Diencephalon (tissue), 1 donor: Measurements from ENCODE around the gene IDH3A. TPM values are rescaled to one million over a fixed set of nuclear protein-coding genes. Genes with fewer than 3 reads are reported as not detected.

ENCODE experiments used
- total RNA-seq: library from RNA; depleted of rRNA; stranded (reverse); fragments of >200 nt; gene quantifications from one replicate; pipeline ENCODE4 v1.2.3, GENCODE V29; 2014

Gene IDH3A
- total RNA-seq: 71.5 TPM

GRCh38 chr15:78149068-78149804 lies at the start of gene IDH3A:
TSS of gene IDH3A (plus strand) at chr15:78149362. CDS start at chr15:78149404, 42 bp downstream.

GRCh38 chr15:78131295-78132061 lies 17.7 kb upstream of the IDH3A start, which contains the start of gene CIB2:
TSS of gene CIB2 (minus strand) at chr15:78131445. CDS start at chr15:78131215, 230 bp downstream.

Other genes starting within 250 kb of the IDH3A start
- 17.1 TPM for gene TBC1D2B, start 71.7 kb upstream of the IDH3A start, total RNA-seq
- not detected for gene SH2D7, start 56.8 kb upstream of the IDH3A start, total RNA-seq
- gene CIB2, start 17.9 kb upstream of the IDH3A start, total RNA-seq: 41.5 TPM
- 9.9 TPM for gene ACSBG1, start 85.2 kb downstream of the IDH3A start, total RNA-seq
- 42.7 TPM for gene DNAJA4, start 115.2 kb downstream of the IDH3A start, total RNA-seq
- 61.1 TPM for gene SKIC8, start 150.2 kb downstream of the IDH3A start, total RNA-seq
- gene CRABP1, start 191.0 kb downstream of the IDH3A start, total RNA-seq: 37.6 TPM